ENCODE data around the gene RCOR1.

The RCOR1 gene

GRCh38 chr14:102655137-102655536 is 62.7 kb downstream of the RCOR1 start:
- Histone ChIP-seq H3K4me2 (ENCODE audit: insufficient read depth, low read length, poor library complexity, severe bottlenecking) (no peak overlapping the region), H4K91ac (ENCODE audit: low read depth, low read length, poor library complexity) (no peak overlapping the region), H2BK12ac (ENCODE audit: low read length) (no peak overlapping the region), H3K27me3 (ENCODE audit: control insufficient read depth in 3 of 3, insufficient read depth in 3 of 3, low read depth in 1 of 3, low read length in 3 of 3) (no peaks in the 10 kb centered on the region), H3K4ac (ENCODE audit: low read length) (no peak overlapping the region), H3K9ac (ENCODE audit: low read depth, low read length, poor library complexity) (no peak overlapping the region), H3K4me3 (ENCODE audit: low read length in 2 of 2) (no peak overlapping the region), H3K9me3 (replicated peaks in 1 of 2; ENCODE audit: control insufficient read depth in 2 of 2, insufficient read depth in 1 of 2, low read depth in 1 of 2, low read length in 2 of 2) (no peaks in the 10 kb centered on the region), H3K23ac (ENCODE audit: low read depth, low read length, poor library complexity) (no peak overlapping the region), H3K4me1 (ENCODE audit: control insufficient read depth in 2 of 2, insufficient read depth in 1 of 2, low read depth in 1 of 2, low read length in 2 of 2) (no peaks in the 10 kb centered on the region), H2BK15ac (ENCODE audit: low read length) (no peak overlapping the region), H3K18ac (ENCODE audit: low read length) (no peak overlapping the region), H3K79me1 (ENCODE audit: low read depth, low read length) (no peaks in the 10 kb centered on the region), H2BK5ac (ENCODE audit: low read length) (no peak overlapping the region), H2BK120ac (ENCODE audit: low read depth, low read length) (no peak overlapping the region), H3K14ac (ENCODE audit: low read length) (no peak overlapping the region), H3K36me3 (replicated peaks in 1 of 2; ENCODE audit: control insufficient read depth in 2 of 2, insufficient read depth in 2 of 2, low read length in 2 of 2) (no peaks in the 10 kb centered on the region), H2AK5ac (ENCODE audit: low read depth, low read length) (no peak overlapping the region), H2AFZ (ENCODE audit: low read length) (no peak overlapping the region), H3K27ac (replicated peaks; ENCODE audit: low read length) (no peak overlapping the region), H4K8ac (ENCODE audit: low read depth, low read length) (no peak overlapping the region)
- no peak for DNase-seq (ENCODE audit: low spot score)

DNA sequence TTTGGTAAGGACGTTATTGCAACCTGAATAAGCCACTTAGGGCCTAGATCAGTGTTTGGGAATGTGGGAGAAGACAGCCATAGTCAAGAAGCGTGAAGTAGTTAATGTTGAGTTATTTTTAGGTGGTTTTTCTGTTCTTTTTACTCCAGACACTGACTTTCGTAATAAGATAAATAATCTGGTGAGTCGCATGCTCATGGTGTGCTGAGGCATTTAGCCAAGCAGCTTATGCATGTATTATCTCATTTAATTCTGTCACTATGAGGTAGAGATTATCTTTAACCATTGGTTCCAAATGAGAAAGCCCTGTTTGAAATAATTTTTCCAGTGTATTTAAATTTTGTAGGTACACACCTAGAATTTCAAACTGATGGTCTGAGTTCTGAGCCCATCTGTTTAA is 67.3 kb downstream of the RCOR1 start:
- no peaks in the 10 kb centered on the region for H3K27me3 ChIP-seq (ENCODE audit: control insufficient read depth in 3 of 3, insufficient read depth in 3 of 3, low read depth in 1 of 3, low read length in 3 of 3)
- H3K4me3 ChIP-seq (ENCODE audit: low read length in 2 of 2): no peak overlapping the region
- H2BK120ac ChIP-seq (ENCODE audit: low read depth, low read length): no peak overlapping the region
- H2BK12ac ChIP-seq (ENCODE audit: low read length): no peak overlapping the region
- WGBS, 2 donors (ENCODE audit: extremely low coverage in 2 of 2, insufficient read length in 2 of 2, insufficient replicate concordance in 1 of 2): no CpG with 5 or more reads among the region's 4 CpGs
- H3K79me1 ChIP-seq (ENCODE audit: low read depth, low read length): peaks cover 1% of the 10 kb centered on the region
- H2BK15ac ChIP-seq (ENCODE audit: low read length): no peak overlapping the region
- no peak overlapping the region for H3K18ac ChIP-seq (ENCODE audit: low read length)
- DNase-seq (ENCODE audit: low spot score): no peak
- no peak overlapping the region for H3K9ac ChIP-seq (ENCODE audit: low read depth, low read length, poor library complexity)
- H3K4me2 ChIP-seq (ENCODE audit: insufficient read depth, low read length, poor library complexity, severe bottlenecking): no peak overlapping the region
- no peak overlapping the region for H3K4ac ChIP-seq (ENCODE audit: low read length)
- no peak overlapping the region for H4K91ac ChIP-seq (ENCODE audit: low read depth, low read length, poor library complexity)
- H3K36me3 ChIP-seq (replicated peaks in 1 of 2; ENCODE audit: control insufficient read depth in 2 of 2, insufficient read depth in 2 of 2, low read length in 2 of 2): no peaks in the 10 kb centered on the region
- H3K14ac ChIP-seq (ENCODE audit: low read length): no peak overlapping the region
- H2BK5ac ChIP-seq (ENCODE audit: low read length): no peak overlapping the region
- H3K23ac ChIP-seq (ENCODE audit: low read depth, low read length, poor library complexity): no peak overlapping the region
- no peak overlapping the region for H2AFZ ChIP-seq (ENCODE audit: low read length)
- no peak overlapping the region for H2AK5ac ChIP-seq (ENCODE audit: low read depth, low read length)
- no peaks in the 10 kb centered on the region for H3K4me1 ChIP-seq (ENCODE audit: control insufficient read depth in 2 of 2, insufficient read depth in 1 of 2, low read depth in 1 of 2, low read length in 2 of 2)
- no peak overlapping the region for H4K8ac ChIP-seq (ENCODE audit: low read depth, low read length)
- no peak overlapping the region for H3K27ac ChIP-seq (replicated peaks; ENCODE audit: low read length)
- H3K9me3 ChIP-seq (replicated peaks in 1 of 2; ENCODE audit: control insufficient read depth in 2 of 2, insufficient read depth in 1 of 2, low read depth in 1 of 2, low read length in 2 of 2): no peaks in the 10 kb centered on the region

DNA sequence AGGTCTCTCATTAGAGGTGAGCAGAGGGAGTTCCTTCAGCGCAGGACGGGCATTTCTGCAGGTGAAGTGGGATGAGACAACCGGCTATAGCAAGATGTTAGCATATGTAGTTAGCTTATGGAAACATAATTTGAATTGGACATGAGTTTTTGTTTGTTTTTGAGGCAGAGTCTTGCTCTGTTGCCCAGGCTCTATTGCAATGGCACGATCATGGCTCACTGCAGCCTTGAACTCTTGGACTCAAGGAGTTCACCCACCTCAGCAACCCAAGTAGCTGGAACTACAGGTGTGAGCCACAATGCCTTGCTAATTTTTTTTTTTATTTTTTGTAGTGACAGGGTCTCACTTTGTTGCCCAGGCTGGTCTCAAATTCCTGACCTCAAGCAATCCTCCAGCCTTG is 69.2 kb downstream of the RCOR1 start:
- no peak overlapping the region for H3K4ac ChIP-seq (ENCODE audit: low read length)
- H3K4me3 ChIP-seq (ENCODE audit: low read length in 2 of 2): no peak overlapping the region
- H4K8ac ChIP-seq (ENCODE audit: low read depth, low read length): no peak overlapping the region
- no peak overlapping the region for H2AFZ ChIP-seq (ENCODE audit: low read length)
- H4K91ac ChIP-seq (ENCODE audit: low read depth, low read length, poor library complexity): no peak overlapping the region
- H3K79me1 ChIP-seq (ENCODE audit: low read depth, low read length): peaks cover 1% of the 10 kb centered on the region
- H3K18ac ChIP-seq (ENCODE audit: low read length): no peak overlapping the region
- no peak overlapping the region for H2BK5ac ChIP-seq (ENCODE audit: low read length)
- H2BK15ac ChIP-seq (ENCODE audit: low read length): no peak overlapping the region
- H3K14ac ChIP-seq (ENCODE audit: low read length): no peak overlapping the region
- H3K23ac ChIP-seq (ENCODE audit: low read depth, low read length, poor library complexity): no peak overlapping the region
- H2BK120ac ChIP-seq (ENCODE audit: low read depth, low read length): no peak overlapping the region
- no peaks in the 10 kb centered on the region for H3K4me1 ChIP-seq (ENCODE audit: control insufficient read depth in 2 of 2, insufficient read depth in 1 of 2, low read depth in 1 of 2, low read length in 2 of 2)
- no peaks in the 10 kb centered on the region for H3K27me3 ChIP-seq (ENCODE audit: control insufficient read depth in 3 of 3, insufficient read depth in 3 of 3, low read depth in 1 of 3, low read length in 3 of 3)
- no peaks in the 10 kb centered on the region for H3K9me3 ChIP-seq (replicated peaks in 1 of 2; ENCODE audit: control insufficient read depth in 2 of 2, insufficient read depth in 1 of 2, low read depth in 1 of 2, low read length in 2 of 2)
- H2AK5ac ChIP-seq (ENCODE audit: low read depth, low read length): no peak overlapping the region
- no peak overlapping the region for H3K9ac ChIP-seq (ENCODE audit: low read depth, low read length, poor library complexity)
- no peak for DNase-seq (ENCODE audit: low spot score)
- H2BK12ac ChIP-seq (ENCODE audit: low read length): no peak overlapping the region
- H3K27ac ChIP-seq (replicated peaks; ENCODE audit: low read length): no peak overlapping the region
- H3K36me3 ChIP-seq (replicated peaks in 1 of 2; ENCODE audit: control insufficient read depth in 2 of 2, insufficient read depth in 2 of 2, low read length in 2 of 2): no peaks in the 10 kb centered on the region
- H3K4me2 ChIP-seq (ENCODE audit: insufficient read depth, low read length, poor library complexity, severe bottlenecking): peak overlapping the region; percentile 3
- no CpG with 5 or more reads among the region's 4 CpGs for WGBS, 2 donors (ENCODE audit: extremely low coverage in 2 of 2, insufficient read length in 2 of 2, insufficient replicate concordance in 1 of 2)

DNA sequence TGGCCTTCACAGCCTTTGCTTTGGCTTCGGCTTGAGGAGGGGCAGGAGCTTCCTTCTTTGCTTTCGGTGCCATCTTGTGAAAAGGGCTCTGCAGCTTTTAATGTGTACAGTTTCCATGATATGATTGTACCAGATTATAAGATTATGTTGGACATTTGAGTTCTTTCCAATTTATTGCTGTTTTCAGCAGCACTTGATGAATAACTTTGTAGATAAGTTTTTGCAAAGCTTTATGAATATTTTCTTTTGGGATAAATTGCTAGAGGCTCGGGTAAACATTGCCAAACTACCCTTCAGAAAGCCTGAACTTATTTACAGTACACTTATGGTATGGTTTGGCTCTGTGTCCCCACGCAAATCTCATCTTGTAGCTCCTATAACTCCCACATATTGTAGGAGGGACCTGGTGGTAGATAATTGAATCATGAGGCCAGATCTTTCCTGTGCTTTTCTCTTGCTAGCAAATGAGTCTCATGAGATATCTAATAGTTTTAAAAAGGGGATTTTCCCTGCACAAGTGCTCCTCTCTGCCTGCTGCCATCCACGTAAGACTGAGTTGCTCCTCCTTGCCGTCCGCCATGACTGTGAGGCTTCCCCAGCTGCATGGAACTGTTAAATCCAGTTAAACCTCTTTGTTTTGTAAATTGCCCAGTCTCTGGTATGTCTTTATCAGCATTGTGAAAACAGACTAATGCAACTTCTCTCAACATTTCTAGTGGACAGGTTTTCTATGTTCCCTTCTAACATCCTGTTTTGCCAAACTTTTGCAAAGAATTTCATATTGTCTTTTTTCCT is 70.4 kb downstream of the RCOR1 start:
- H3K27me3 ChIP-seq (ENCODE audit: control insufficient read depth in 3 of 3, insufficient read depth in 3 of 3, low read depth in 1 of 3, low read length in 3 of 3): no peaks in the 10 kb centered on the region
- WGBS, 2 donors (ENCODE audit: extremely low coverage in 2 of 2, insufficient read length in 2 of 2, insufficient replicate concordance in 1 of 2): no CpG with 5 or more reads among the region's 7 CpGs
- no peak overlapping the region for H4K91ac ChIP-seq (ENCODE audit: low read depth, low read length, poor library complexity)
- no peak overlapping the region for H3K27ac ChIP-seq (replicated peaks; ENCODE audit: low read length)
- no peak overlapping the region for H3K9ac ChIP-seq (ENCODE audit: low read depth, low read length, poor library complexity)
- no peak overlapping the region for H3K4me2 ChIP-seq (ENCODE audit: insufficient read depth, low read length, poor library complexity, severe bottlenecking)
- H4K8ac ChIP-seq (ENCODE audit: low read depth, low read length): no peak overlapping the region
- no peak overlapping the region for H3K14ac ChIP-seq (ENCODE audit: low read length)
- H3K4me1 ChIP-seq (ENCODE audit: control insufficient read depth in 2 of 2, insufficient read depth in 1 of 2, low read depth in 1 of 2, low read length in 2 of 2): peaks cover 0 to 1% of the 10 kb centered on the region in 2 donors
- no peak overlapping the region for H2BK5ac ChIP-seq (ENCODE audit: low read length)
- H3K9me3 ChIP-seq (replicated peaks in 1 of 2; ENCODE audit: control insufficient read depth in 2 of 2, insufficient read depth in 1 of 2, low read depth in 1 of 2, low read length in 2 of 2): no peaks in the 10 kb centered on the region
- H2AFZ ChIP-seq (ENCODE audit: low read length): no peak overlapping the region
- H2AK5ac ChIP-seq (ENCODE audit: low read depth, low read length): no peak overlapping the region
- H3K4me3 ChIP-seq (ENCODE audit: low read length in 2 of 2): no peak overlapping the region
- H3K18ac ChIP-seq (ENCODE audit: low read length): no peak overlapping the region
- H2BK120ac ChIP-seq (ENCODE audit: low read depth, low read length): no peak overlapping the region
- no peak for DNase-seq (ENCODE audit: low spot score)
- H2BK12ac ChIP-seq (ENCODE audit: low read length): no peak overlapping the region
- no peak overlapping the region for H3K23ac ChIP-seq (ENCODE audit: low read depth, low read length, poor library complexity)
- H3K79me1 ChIP-seq (ENCODE audit: low read depth, low read length): peaks cover 4% of the 10 kb centered on the region
- no peaks in the 10 kb centered on the region for H3K36me3 ChIP-seq (replicated peaks in 1 of 2; ENCODE audit: control insufficient read depth in 2 of 2, insufficient read depth in 2 of 2, low read length in 2 of 2)
- no peak overlapping the region for H2BK15ac ChIP-seq (ENCODE audit: low read length)
- H3K4ac ChIP-seq (ENCODE audit: low read length): no peak overlapping the region

Measured in neuronal stem cell (in vitro differentiated cells).